GM18873 (cell line): Measurements from ENCODE around the gene NPIPB6.

Experiments
- ATAC-seq: cut with Tn5 transposase; IDR thresholded peaks from one replicate; pipeline ENCODE4 v1.9.1; 2021; ENCODE audit warnings: mild to moderate bottlenecking, moderate library complexity, moderate number of reproducible peaks; ENCODE audit not compliant: unreplicated experiment, low FRiP score

The NPIPB6 gene

GRCh38 chr16:28324235-28324886, 38.9 kb downstream of the NPIPB6 start:
- no peak for ATAC-seq

DNA sequence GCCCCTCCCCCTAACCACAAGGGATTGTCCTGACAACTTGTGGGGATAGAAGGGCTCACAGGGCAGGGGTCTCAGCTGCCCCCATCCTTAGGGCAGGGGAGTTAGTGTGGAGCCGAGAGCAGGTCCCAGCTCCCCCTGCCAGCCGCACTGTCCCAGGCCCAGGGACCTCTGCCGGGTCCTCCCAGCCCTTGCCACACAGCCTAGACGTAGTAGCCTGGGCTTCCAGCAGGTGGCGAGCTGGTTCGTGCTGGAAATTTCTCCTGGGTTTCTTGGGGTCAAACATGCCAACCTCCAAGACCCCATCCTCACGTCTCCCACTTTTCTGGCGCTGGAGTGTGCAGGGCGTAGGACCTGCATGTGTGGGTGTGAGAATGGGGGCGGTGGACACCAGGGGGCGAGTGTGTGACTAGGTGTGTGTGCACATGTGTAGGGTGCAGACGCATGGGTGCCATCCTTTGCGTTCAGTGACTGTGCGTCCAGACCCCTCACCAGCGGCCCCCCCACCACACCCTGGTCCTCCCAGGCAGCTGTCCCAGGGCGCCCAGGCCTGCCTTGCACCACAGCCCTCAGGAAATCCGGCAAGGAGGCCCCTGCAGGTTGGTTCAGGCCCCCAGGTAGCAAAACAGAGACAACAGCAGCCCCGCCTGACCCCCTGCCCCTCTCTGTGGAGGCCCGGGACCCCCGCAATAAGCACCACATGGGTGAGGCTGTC, 41.5 kb downstream of the NPIPB6 start:
- no peak for ATAC-seq

- ATAC-seq = no peak
These were observed 42.6 kb downstream of the NPIPB6 start for GRCh38 chr16:28320741-28321140.

- no peak for ATAC-seq
These were observed 43.2 kb downstream of the NPIPB6 start for GRCh38 chr16:28320023-28320561.

GRCh38 chr16:28319476-28320022, 43.8 kb downstream of the NPIPB6 start:
- ATAC-seq = no peak

DNA sequence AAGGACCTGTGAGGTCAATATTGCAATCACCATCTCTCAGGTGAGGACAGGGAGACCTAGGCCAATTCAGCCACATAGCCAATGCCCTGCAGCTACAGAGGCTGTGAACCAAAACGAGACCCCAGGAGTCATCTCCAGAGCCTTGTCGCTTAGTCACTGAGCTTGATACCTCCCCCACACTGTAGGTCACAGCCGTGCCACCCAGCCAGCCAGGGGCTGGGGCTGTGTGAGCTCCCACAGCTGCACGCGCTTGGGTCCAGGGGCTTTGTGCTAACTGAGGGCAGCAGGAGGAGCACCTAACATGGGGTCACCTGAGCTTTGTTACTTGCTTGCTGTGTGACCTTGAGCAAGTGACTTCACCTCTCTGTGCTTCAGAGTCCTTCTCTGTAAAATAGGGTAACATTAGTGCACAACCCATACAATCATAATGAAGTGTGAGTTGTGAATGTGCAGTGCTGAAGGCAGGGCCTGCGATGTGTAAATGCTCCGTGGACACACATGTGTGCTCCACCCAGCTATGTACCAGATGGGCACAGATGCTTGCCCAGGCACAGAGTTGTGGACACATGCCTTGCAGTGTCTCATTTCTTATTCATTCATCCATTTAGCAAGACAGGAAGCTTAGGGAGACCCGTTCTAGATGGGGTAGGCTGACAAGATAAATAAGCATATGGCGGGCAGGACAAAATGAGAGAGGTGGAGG, 45.1 kb downstream of the NPIPB6 start:
- no peak for ATAC-seq

GRCh38 chr16:28317040-28317880, 46.0 kb downstream of the NPIPB6 start:
- ATAC-seq = no peak

GRCh38 chr16:28316054-28316453, 47.3 kb downstream of the NPIPB6 start:
- ATAC-seq = no peak

- ATAC-seq = no peak
These were observed 49.7 kb downstream of the NPIPB6 start for GRCh38 chr16:28313587-28313986.

DNA sequence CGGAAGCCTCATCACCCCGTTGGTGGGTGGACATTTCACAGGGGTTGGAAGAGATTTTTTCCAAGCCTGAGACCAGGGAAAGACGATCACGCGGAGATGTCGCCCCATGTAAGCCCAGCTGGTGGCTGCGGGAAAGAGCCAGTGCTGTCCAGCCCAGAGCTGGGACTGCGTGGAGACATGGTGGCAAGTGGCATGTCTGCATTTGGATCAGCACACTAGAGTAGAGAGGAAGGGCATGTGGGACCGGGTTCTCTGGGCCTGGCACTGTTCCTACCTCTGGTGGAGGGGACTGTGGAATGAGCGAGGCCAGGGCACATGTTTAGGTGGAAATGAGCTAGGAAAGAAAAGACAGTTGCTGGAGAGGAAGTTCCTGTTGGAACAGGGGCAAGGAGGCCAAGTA, 51.0 kb downstream of the NPIPB6 start:
- ATAC-seq = no peak

DNA sequence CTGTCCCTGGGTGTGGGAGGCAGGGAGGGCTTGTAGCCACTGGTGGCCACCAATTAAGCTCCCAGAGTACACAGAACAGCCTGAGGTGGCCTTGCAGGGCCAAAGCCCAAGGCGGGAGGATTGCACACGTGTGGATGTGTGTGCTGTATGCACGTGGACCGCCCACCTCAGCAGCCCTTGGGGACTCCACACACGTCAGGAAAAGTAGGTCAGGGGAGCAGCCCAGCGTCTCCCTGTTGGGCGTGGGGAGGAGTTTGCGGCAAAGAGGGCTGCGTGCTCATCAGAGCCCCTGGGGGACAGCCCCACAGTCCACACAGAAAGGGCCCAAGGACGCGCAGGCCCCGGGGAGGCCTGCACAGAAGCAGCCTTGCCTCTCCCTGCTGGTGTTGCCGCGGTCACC, 51.4 kb downstream of the NPIPB6 start:
- no peak for ATAC-seq

- no peak for ATAC-seq
These were observed 51.9 kb downstream of the NPIPB6 start for GRCh38 chr16:28311413-28311812.

DNA sequence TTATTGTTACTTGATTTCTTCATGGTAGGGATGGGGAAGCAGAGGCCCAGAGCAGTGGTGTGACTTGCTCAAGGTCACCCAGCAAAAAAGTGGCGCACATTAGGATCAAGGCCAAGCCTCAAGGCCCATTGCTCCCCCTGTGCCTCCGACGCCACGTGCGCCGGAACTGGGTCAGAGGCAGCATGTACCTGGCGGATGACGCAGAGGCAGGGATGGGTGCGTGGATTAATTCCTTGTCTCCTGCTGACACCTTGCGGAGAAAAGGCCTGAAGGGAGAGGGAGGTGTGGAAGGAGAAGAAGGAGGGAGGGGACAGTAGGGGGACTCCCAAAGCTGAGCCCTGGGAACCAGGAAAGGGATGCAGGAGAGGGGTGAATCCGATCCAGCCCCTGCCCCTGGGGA, 52.5 kb downstream of the NPIPB6 start:
- no peak for ATAC-seq

DNA sequence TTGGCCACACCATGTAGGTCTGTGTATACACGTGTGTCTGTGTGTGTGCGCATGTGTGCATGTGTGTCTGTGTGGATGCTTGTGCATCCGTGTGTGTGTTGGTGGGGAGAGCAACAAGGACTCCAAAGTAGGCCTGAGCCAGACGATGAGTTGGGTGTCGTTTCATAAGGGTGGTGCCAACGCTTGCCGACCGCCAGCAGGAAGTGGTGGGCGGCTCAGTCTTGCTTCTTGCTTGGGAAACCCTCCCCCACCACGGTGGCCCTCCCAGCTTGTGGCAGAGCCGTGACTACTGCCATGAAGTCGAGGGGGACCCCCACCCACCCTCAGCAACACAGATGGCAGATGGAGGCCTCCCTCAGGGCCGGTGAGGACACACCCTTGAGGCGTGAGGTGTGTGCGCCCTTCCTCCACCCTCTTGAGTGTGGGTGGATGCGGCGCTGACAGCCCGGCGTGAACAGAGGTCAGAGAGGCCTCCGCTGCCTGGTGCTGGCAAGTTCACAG, 53.4 kb downstream of the NPIPB6 start:
- ATAC-seq = no peak

- ATAC-seq = no peak
These were observed 54.3 kb downstream of the NPIPB6 start for GRCh38 chr16:28308794-28309584.

DNA sequence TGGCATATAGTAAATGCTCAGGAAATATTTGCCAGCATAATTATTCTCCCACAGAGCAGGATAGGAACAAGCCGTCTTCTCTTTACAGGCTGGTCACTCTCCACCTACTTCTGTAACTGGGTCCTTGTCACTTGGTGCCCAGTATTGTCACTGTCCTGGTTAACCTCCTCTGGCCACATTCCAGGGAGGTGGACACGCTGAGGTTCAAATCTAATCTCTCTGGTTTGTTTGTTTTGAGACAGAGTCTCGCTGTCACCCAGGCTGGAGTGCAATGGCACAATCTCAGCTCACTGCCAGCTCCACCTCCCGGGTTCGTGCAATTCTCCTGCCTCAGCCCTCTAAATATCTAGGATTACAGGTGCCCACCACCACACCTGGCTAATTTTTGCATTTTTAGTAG, 55.4 kb downstream of the NPIPB6 start:
- ATAC-seq = no peak

DNA sequence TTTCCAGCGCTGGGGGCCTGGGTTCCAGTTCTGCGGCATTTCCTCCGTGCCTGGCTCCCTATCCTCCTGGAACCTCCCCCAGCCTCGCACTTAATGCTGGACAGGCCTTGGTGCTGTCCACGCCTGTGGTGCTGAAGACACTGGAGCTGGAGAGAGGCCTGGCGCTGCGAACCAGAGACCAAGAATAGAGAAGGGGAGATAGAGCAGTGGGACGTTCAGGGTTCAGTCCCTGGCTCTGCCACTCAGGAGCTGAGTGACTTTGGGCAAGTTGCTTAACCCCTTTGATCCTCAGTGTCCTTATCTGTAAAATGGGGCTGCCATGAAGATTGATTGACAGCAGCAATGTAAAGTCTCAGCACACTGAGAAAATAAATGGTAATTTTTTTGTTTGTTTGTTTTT, 59.1 kb downstream of the NPIPB6 start:
- ATAC-seq = no peak

DNA sequence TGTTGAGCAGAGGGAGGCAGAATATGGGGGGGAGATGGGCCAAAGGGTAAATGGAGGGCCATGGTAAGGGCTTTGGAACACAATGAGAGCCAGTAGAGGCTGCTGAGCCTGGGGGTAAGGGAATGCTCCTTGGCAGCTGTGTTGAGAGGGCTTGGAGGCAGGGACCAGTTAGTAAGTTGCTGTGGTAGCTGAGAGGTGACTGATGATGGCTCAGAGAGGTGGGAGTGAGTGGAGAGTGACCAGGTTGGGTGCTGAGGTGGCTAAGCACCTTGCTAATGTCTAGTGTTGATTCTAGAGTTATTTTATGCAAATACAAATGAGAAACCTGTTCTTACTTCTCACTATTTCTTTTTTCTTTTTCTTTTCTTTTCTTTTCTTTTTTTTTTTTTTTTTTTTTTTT, 60.2 kb downstream of the NPIPB6 start:
- no peak for ATAC-seq

DNA sequence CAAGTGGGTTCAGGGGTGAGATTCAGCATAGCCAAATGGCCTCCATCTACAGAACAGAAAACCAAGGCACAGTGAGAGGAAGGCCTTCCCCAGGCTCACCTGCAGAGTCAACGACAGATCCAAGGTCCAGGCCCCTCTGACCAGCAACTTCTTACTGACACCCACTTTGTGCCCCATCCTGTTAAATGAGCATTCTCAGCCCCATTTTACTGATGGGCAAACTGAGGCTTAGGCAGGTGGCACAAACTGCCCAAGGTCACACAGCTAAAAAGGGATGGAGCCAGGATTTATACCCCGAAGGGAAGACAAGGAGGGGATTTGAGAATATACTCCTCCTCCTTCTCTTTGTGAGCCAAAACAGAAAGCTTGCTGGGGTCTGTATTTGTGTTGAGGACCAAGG, 61.7 kb downstream of the NPIPB6 start:
- no peak for ATAC-seq
